HepG2 (cell line): Measurements from ENCODE around the gene TH. TPM values are rescaled to one million over a fixed set of nuclear protein-coding genes. Genes with fewer than 3 reads are reported as not detected.

Source experiments
- ATAC-seq: fragments of 200-7000 bp; cut with Tn5 transposase; 3 replicates; pipeline ENCODE4 v1.9.1; 2020; ENCODE audit warnings: mild to moderate bottlenecking, moderate library complexity
- BruUV-seq: library from RNA; stranded (reverse); fragments of 400-500 nt; replicated peaks from 2 replicates; lab custom pipeline; 2021; lab: Mats Ljungman, UMichigan
- CTCF ChIA-PET: fragments of 300-600 bp; formaldehyde crosslinking; extraction: SDS; loops from one replicate; lab custom pipeline; 2021; ENCODE audit warnings: low total read pairs, inconsistent platforms, low intra/inter-chr PET ratio; lab: Yijun Ruan, JAX
- POLR2A ChIA-PET: fragments of 350-600 bp; sonication (Branson Sonifier 250); formaldehyde crosslinking; loops from one replicate; lab custom pipeline; 2020; ENCODE audit warnings: antibody characterized with exemption, inconsistent platforms; lab: Yijun Ruan, JAX
- DNase-seq: peaks from one replicate; pipeline ENCODE4 v3.0.0-alpha.2; 2015; ENCODE audit warnings: low spot score
- FAIRE-seq: peaks from 3 replicates; lab custom pipeline; 2011; peaks lifted over from hg19 to GRCh38; lab: Jason Lieb, UNC
- H2AFZ ChIP-seq: one replicate; pipeline ENCODE4 v1.6.1; 2011; ENCODE audit warnings: low read length, inconsistent platforms
- H3K27ac ChIP-seq: fragments of 300-600 bp; 3 replicates; pipeline ENCODE4 v1.8.0; 2011; ENCODE audit warnings: mixed run types, mild to moderate bottlenecking, mixed read lengths, low read length, inconsistent platforms; ENCODE audit not compliant: insufficient read depth; ENCODE audit errors: extremely low read length
- H3K27me3 ChIP-seq, 2 experiments: fragments of 200-600 bp in 1 of 2; 2 replicates in 1 of 2; 3 replicates in 1 of 2; pipeline versions ENCODE4 v1.6.0 to v1.8.0; 2011; ENCODE audit warnings: low read length in 2 of 2, mild to moderate bottlenecking in 2 of 2, moderate library complexity in 2 of 2, inconsistent platforms in 1 of 2; ENCODE audit not compliant: insufficient read depth in 2 of 2, control insufficient read depth in 1 of 2
- H3K36me3 ChIP-seq, 2 experiments: fragments of 200-600 bp in 1 of 2; replicated peaks in 1 of 2; 2 replicates in 1 of 2; 3 replicates in 1 of 2; pipeline versions ENCODE4 v1.5.1 to v1.8.0; 2011; ENCODE audit warnings: low read length in 2 of 2, inconsistent platforms in 1 of 2; ENCODE audit not compliant: insufficient read depth in 2 of 2, control insufficient read depth in 1 of 2
- H3K4me1 ChIP-seq: 2 replicates; pipeline ENCODE4 v1.5.1; 2012; ENCODE audit warnings: low read length, inconsistent platforms; ENCODE audit not compliant: insufficient read depth
- H3K4me2 ChIP-seq: 2 replicates; pipeline ENCODE4 v1.6.0; 2011; ENCODE audit warnings: low read depth, low read length, inconsistent platforms
- H3K4me3 ChIP-seq, 3 experiments: fragments of 200-600 bp in 1 of 3; sonication (generic), shearing (Covaris generic) in 1 of 3; replicated peaks in 1 of 3; 2 replicates each; pipeline ENCODE4 v1.5.1; 2011 to 2016; ENCODE audit warnings: low read length in 3 of 3, inconsistent platforms in 2 of 3, low read depth in 2 of 3, mild to moderate bottlenecking in 2 of 3, control low read depth in 1 of 3, mixed read lengths in 1 of 3; ENCODE audit not compliant: insufficient read depth in 1 of 3
- H3K79me2 ChIP-seq: one replicate; pipeline ENCODE4 v1.6.1; 2011; ENCODE audit warnings: low read length, inconsistent platforms; ENCODE audit not compliant: insufficient read depth
- H3K9ac ChIP-seq: 2 replicates; pipeline ENCODE4 v1.6.0; 2011; ENCODE audit warnings: mild to moderate bottlenecking, low read depth, low read length, inconsistent platforms; ENCODE audit not compliant: insufficient read depth
- H3K9me3 ChIP-seq: 2 replicates; pipeline ENCODE4 v1.5.1; 2012; ENCODE audit warnings: mild to moderate bottlenecking, low read length
- H4K20me1 ChIP-seq: 2 replicates; pipeline ENCODE4 v1.6.0; 2011; ENCODE audit warnings: inconsistent platforms, mild to moderate bottlenecking, low read length, moderate library complexity; ENCODE audit not compliant: insufficient read depth
- AGO2 ChIP-seq: fragments of 200-400 bp; formaldehyde crosslinking; optimal IDR thresholded peaks from 2 replicates; pipeline ENCODE3; 2017; ENCODE audit warnings: mild to moderate bottlenecking, low read depth, low read length, moderate library complexity
- HNRNPLL ChIP-seq: fragments of 200-400 bp; formaldehyde crosslinking; IDR thresholded peaks from 2 replicates; pipeline ENCODE4 v1.6.1; 2017; ENCODE audit warnings: mild to moderate bottlenecking, low read depth, low read length; ENCODE audit not compliant: poor library complexity, severe bottlenecking
- KAT8 ChIP-seq: IDR thresholded peaks from 2 replicates; pipeline ENCODE4 v1.6.1; 2016; ENCODE audit warnings: missing genetic modification reagents, missing compliant biosample characterization
- RBFOX2 ChIP-seq: fragments of 200-400 bp; formaldehyde crosslinking; IDR thresholded peaks from 2 replicates; pipeline ENCODE4 v1.6.1; 2017; ENCODE audit warnings: low read depth, mild to moderate bottlenecking, low read length
- ZNF281 ChIP-seq: sonication (generic); formaldehyde crosslinking; IDR thresholded peaks from 2 replicates; pipeline ENCODE4 v1.4.0; 2020; ENCODE audit warnings: missing genetic modification reagents, borderline replicate concordance
- ZNF34 ChIP-seq: sonication (generic); formaldehyde crosslinking; IDR thresholded peaks from 2 replicates; pipeline ENCODE4 v1.4.0; 2020; ENCODE audit warnings: mild to moderate bottlenecking, missing genetic modification reagents, borderline replicate concordance
- WGBS: methylation state at CpG from one replicate; pipeline ENCODE4 v1.1.6; 2017; ENCODE audit warnings: low lambda C conversion rate; 5-methylcytosine and 5-hydroxymethylcytosine counted together
- in situ Hi-C: cut with HindIII; loops from 2 replicates; pipeline ENCODE4 v1.10.0; 2017; ENCODE audit warnings: low pct_unique_long_range_greater_than_20kb; ENCODE audit not compliant: extremely low pct_ligation_motif_present
- intact Hi-C: fragments of 100-400 bp; cut with micrococcal nuclease; formaldehyde crosslinking; loops from one replicate; pipeline ENCODE4 v1.10.0; 2022; ENCODE audit not compliant: unreplicated experiment
- polyA plus RNA-seq, 8 experiments: library from polyadenylated mRNA; depleted of rRNA in 3 of 8; stranded (reverse) in 7 of 8; unstranded in 1 of 8; fragments of >200 nt; fragmentation: Illumina TruSeq in 4 of 8; extraction: Trizol in 4 of 8; gene quantifications; 2 replicates each; pipeline versions ENCODE4 v1.2.1 to v1.2.3, GENCODE V29; 2011 to 2016; ENCODE audit warnings: low read depth in 4 of 8, missing spikeins in 1 of 8, mixed read lengths in 1 of 8; ENCODE audit not compliant: insufficient read depth in 1 of 8
- total RNA-seq, 5 experiments: library from RNA; depleted of rRNA; stranded (reverse); fragments of >200 nt; fragmentation: Illumina TruSeq; extraction: Trizol; gene quantifications; 2 replicates each; pipeline ENCODE4 v1.2.3, GENCODE V29; 2016; ENCODE audit warnings: low read depth in 1 of 5
- TF ChIP-seq, protein P1 (sequence below): sonication (generic); formaldehyde crosslinking; conservative IDR thresholded peaks from 2 replicates; pipeline ENCODE4 v1.4.0; 2020; ENCODE audit warnings: missing genetic modification reagents
- TF ChIP-seq, protein P2 (sequence below): sonication (generic); formaldehyde crosslinking; IDR thresholded peaks from 2 replicates; pipeline ENCODE4 v1.4.0; 2020; ENCODE audit warnings: missing genetic modification reagents

TH gene
- total and polyA plus RNA-seq, 2 of the 13 experiments (the other 11 are each of a cell fraction or from before 2014, with no cell fraction given) = 0.36 TPM; not detected in 1

DNA sequence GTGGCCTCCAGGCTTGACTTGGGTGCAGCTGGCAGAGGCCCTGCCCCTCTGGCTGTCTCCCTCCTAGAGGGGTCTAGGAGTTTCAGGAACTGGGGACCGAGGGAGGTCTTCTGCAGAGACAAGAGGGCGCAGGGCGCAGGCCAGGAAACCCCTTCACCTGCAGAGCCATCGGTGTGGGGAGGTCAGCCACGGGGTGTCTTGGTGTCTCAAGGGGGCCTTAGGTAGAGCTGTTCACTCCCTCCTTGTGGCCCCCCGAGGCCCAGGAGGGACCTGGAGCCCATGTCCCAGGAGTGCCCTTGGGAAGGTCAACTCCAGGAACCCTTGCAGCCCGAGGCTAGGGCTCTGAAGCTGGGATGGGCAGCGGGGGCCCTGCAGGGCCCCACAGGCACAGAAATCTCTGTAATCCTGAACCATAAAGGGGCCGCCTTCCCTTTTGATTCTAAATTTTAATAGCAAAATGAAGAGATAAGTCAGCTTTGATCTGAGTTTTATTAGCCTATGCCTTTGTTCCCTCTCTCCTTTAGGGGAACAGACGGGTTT lies 31.4 kb upstream of the TH start:
- no peak for FAIRE-seq
- peak overlapping the region; percentile 14 to 63 (median 53); a peak in 4 of 6 replicates for H3K4me3 ChIP-seq
- POLR2A ChIA-PET = interaction anchor here (3.9 kb wide), 1 partner anchor 10 kb away, joined by 34 read pairs; no protein-coding TSS in a partner anchor
- no peak for TF ChIP-seq HNRNPLL
- TF ChIP-seq, protein P1, sequence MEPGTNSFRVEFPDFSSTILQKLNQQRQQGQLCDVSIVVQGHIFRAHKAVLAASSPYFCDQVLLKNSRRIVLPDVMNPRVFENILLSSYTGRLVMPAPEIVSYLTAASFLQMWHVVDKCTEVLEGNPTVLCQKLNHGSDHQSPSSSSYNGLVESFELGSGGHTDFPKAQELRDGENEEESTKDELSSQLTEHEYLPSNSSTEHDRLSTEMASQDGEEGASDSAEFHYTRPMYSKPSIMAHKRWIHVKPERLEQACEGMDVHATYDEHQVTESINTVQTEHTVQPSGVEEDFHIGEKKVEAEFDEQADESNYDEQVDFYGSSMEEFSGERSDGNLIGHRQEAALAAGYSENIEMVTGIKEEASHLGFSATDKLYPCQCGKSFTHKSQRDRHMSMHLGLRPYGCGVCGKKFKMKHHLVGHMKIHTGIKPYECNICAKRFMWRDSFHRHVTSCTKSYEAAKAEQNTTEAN (CRISPR knock-in tag) = peak; percentile 4; the same call in 1 of the 2 replicates
- peak; percentile 1 for TF ChIP-seq RBFOX2
- peaks cover 77% of the 10 kb centered on the region for H3K4me1 ChIP-seq
- H3K79me2 ChIP-seq = no peaks in the 10 kb centered on the region
- no peak for ATAC-seq
- peak overlapping the region; percentile 66 for H3K27ac ChIP-seq
- H3K27me3 ChIP-seq = no peaks in the 10 kb centered on the region
- in situ Hi-C loops (loop anchor here (5.0 to 25.0 kb wide), 2 partner anchors 214 to 534 kb away; no protein-coding TSS in a partner anchor), intact Hi-C loops (no loop called here)
- peak overlapping the region; percentile 71 for H3K9ac ChIP-seq
- H3K9me3 ChIP-seq = no peaks in the 10 kb centered on the region
- BruUV-seq = no TSS peak
- no peaks in the 10 kb centered on the region; a peak in 1 of 5 replicates for H3K36me3 ChIP-seq
- CTCF ChIA-PET = no interaction called here
- WGBS = 67% methylated on average over 6 of the region's 10 CpGs
- H2AFZ ChIP-seq = no peak overlapping the region
- no peak for DNase-seq
- no peaks in the 10 kb centered on the region for H4K20me1 ChIP-seq
- H3K4me2 ChIP-seq = peak overlapping the region; percentile 78

GRCh38 chr11:2202071-2202899 lies 30.7 kb upstream of the TH start:
- Histone ChIP-seq H4K20me1 (no peaks in the 10 kb centered on the region), H3K27me3 (no peaks in the 10 kb centered on the region), H3K4me1 (peaks cover 78% of the 10 kb centered on the region), H3K9me3 (no peaks in the 10 kb centered on the region), H3K9ac (peak overlapping the region; percentile 71; the same call in 1 of the 2 replicates), H3K4me3 (no peak overlapping the region), H3K4me2 (no peak overlapping the region), H3K27ac (no peak overlapping the region), H2AFZ (no peak overlapping the region), H3K36me3 (no peaks in the 10 kb centered on the region; a peak in 1 of 5 replicates), H3K79me2 (no peaks in the 10 kb centered on the region)
- intact Hi-C loops (no loop called here), in situ Hi-C loops (loop anchor here (5.0 to 25.0 kb wide), 2 partner anchors 215 to 535 kb away; no protein-coding TSS in a partner anchor)
- FAIRE-seq = no peak
- DNase-seq = no peak
- WGBS = 78% methylated on average over 10 of the region's 29 CpGs
- no peak for ATAC-seq
- ChIA-PET CTCF (no interaction called here), POLR2A (interaction anchor here (3.9 kb wide), 1 partner anchor 11 kb away, joined by 34 read pairs; no protein-coding TSS in a partner anchor)
- BruUV-seq = no TSS peak
- peak; percentile 52; the same call in 1 of the 2 replicates for TF ChIP-seq ZNF281 (CRISPR knock-in tag)
- TF ChIP-seq AGO2 = peak; percentile 24
- TF ChIP-seq, protein P2, sequence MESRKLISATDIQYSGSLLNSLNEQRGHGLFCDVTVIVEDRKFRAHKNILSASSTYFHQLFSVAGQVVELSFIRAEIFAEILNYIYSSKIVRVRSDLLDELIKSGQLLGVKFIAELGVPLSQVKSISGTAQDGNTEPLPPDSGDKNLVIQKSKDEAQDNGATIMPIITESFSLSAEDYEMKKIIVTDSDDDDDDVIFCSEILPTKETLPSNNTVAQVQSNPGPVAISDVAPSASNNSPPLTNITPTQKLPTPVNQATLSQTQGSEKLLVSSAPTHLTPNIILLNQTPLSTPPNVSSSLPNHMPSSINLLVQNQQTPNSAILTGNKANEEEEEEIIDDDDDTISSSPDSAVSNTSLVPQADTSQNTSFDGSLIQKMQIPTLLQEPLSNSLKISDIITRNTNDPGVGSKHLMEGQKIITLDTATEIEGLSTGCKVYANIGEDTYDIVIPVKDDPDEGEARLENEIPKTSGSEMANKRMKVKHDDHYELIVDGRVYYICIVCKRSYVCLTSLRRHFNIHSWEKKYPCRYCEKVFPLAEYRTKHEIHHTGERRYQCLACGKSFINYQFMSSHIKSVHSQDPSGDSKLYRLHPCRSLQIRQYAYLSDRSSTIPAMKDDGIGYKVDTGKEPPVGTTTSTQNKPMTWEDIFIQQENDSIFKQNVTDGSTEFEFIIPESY = 0 out of 2 replicates have a peak, but pooled peaks have one; percentile 47
- TF ChIP-seq RBFOX2 = peak; percentile 50; the same call in 1 of the 2 replicates
- TF ChIP-seq ZNF34 (CRISPR knock-in tag) = no peak
- no peak for TF ChIP-seq KAT8
